SK-N-SH (cell line): Measurements from ENCODE around the gene SF3B1. TPM values are rescaled to one million over a fixed set of nuclear protein-coding genes. Genes with fewer than 3 reads are reported as not detected.

Experiments used
- CTCF ChIA-PET: fragments of 300-600, 350-600 bp; formaldehyde crosslinking; extraction: SDS; loops from one replicate; lab custom pipeline; 2021; lab: Yijun Ruan, JAX
- POLR2A ChIA-PET: fragments of 350-600 bp; sonication (Branson Sonifier 250); formaldehyde crosslinking; extraction: SDS; loops from one replicate; lab custom pipeline; 2020; ENCODE audit warnings: antibody characterized with exemption, inconsistent platforms; lab: Yijun Ruan, JAX
- DNase-seq: peaks from one replicate; pipeline ENCODE4 v3.0.0; 2012
- H2AFZ ChIP-seq: fragments of 200-600 bp; sonication (generic); 2 replicates; pipeline ENCODE4 v1.8.1; 2016; ENCODE audit warnings: antibody characterized with exemption, mild to moderate bottlenecking, low read depth
- H3F3A ChIP-seq: fragments of 200-600 bp; sonication (generic); replicated peaks from 2 replicates; pipeline ENCODE3; 2016; ENCODE audit warnings: antibody characterized with exemption, mild to moderate bottlenecking; ENCODE audit not compliant: insufficient read depth
- H3K27ac ChIP-seq, 2 experiments: fragments of 200-500 bp in 1 of 2; fragments of 200-600 bp in 1 of 2; sonication (Bioruptor generic) in 1 of 2; sonication (generic), shearing (Covaris generic) in 1 of 2; 2 replicates each; pipeline versions ENCODE4 v1.5.1 to v1.6.1; 2014 to 2016; ENCODE audit warnings: low read depth in 2 of 2, inconsistent platforms in 1 of 2, low read length in 1 of 2, mild to moderate bottlenecking in 1 of 2, mixed read lengths in 1 of 2
- H3K27me3 ChIP-seq: fragments of 200-600 bp; sonication (generic), shearing (Covaris generic); 2 replicates; pipeline ENCODE4 v1.6.1; 2016; ENCODE audit warnings: mixed run types; ENCODE audit not compliant: insufficient read depth
- H3K36me3 ChIP-seq, 2 experiments: fragments of 200-500 bp in 1 of 2; fragments of 200-600 bp in 1 of 2; sonication (Bioruptor generic) in 1 of 2; sonication (generic) in 1 of 2; replicated peaks in 1 of 2; 2 replicates each; pipeline versions ENCODE3 to v1.5.1; 2014 to 2016; ENCODE audit warnings: low read length in 1 of 2, mild to moderate bottlenecking in 1 of 2; ENCODE audit not compliant: insufficient read depth in 2 of 2, control insufficient read depth in 1 of 2
- H3K4me1 ChIP-seq, 2 experiments: fragments of 200-500 bp in 1 of 2; fragments of 200-600 bp in 1 of 2; sonication (Bioruptor generic) in 1 of 2; sonication (generic), shearing (Covaris generic) in 1 of 2; 2 replicates each; pipeline versions ENCODE4 v1.5.1 to v1.6.1; 2014 to 2016; ENCODE audit warnings: low read depth in 1 of 2, low read length in 1 of 2, mixed run types in 1 of 2; ENCODE audit not compliant: insufficient read depth in 2 of 2, control insufficient read depth in 1 of 2
- H3K4me2 ChIP-seq: fragments of 200-600 bp; sonication (generic), shearing (Covaris generic); 2 replicates; pipeline ENCODE4 v1.6.1; 2017; ENCODE audit warnings: mixed run types
- H3K4me3 ChIP-seq, 2 experiments: fragments of 200-500 bp in 1 of 2; fragments of 200-600 bp in 1 of 2; sonication (Bioruptor generic) in 1 of 2; sonication (generic), shearing (Covaris generic) in 1 of 2; 2 replicates each; pipeline versions ENCODE4 v1.5.1 to v1.8.1; 2014 to 2016; ENCODE audit warnings: low read depth in 2 of 2, inconsistent platforms in 1 of 2, low read length in 1 of 2, mild to moderate bottlenecking in 1 of 2, mixed read lengths in 1 of 2, moderate library complexity in 1 of 2
- H3K79me2 ChIP-seq: fragments of 200-600 bp; sonication (generic); 2 replicates; pipeline ENCODE4 v1.8.1; 2017; ENCODE audit warnings: mild to moderate bottlenecking; ENCODE audit not compliant: insufficient read depth
- H3K9ac ChIP-seq: fragments of 200-600 bp; sonication (generic); 2 replicates; pipeline ENCODE4 v1.6.1; 2017; ENCODE audit warnings: mixed run types
- H3K9me2 ChIP-seq: fragments of 200-600 bp; sonication (generic); 2 replicates; pipeline ENCODE4 v1.6.1; 2017; ENCODE audit warnings: mixed run types
- H3K9me3 ChIP-seq: fragments of 200-600 bp; sonication (generic); 2 replicates; pipeline ENCODE4 v1.6.1; 2017; ENCODE audit warnings: mixed run types, mild to moderate bottlenecking, moderate library complexity
- H4K20me1 ChIP-seq: fragments of 200-600 bp; sonication (generic); 2 replicates; pipeline ENCODE4 v1.6.1; 2017; ENCODE audit warnings: mild to moderate bottlenecking, mixed run types; ENCODE audit not compliant: insufficient read depth
- CHD2 ChIP-seq: fragments of 150-350 bp; IDR thresholded peaks from 2 replicates; pipeline ENCODE4 v1.6.1; 2018; ENCODE audit warnings: low read length; ENCODE audit not compliant: partially characterized antibody
- ELF1 ChIP-seq: IDR thresholded peaks from 2 replicates; pipeline ENCODE4 v1.4.0; 2012
- FOXJ3 ChIP-seq: sonication (generic); formaldehyde crosslinking; IDR thresholded peaks from 2 replicates; pipeline ENCODE4 v1.5.1; 2020; ENCODE audit warnings: mild to moderate bottlenecking, missing genetic modification reagents
- GABPA ChIP-seq: IDR thresholded peaks from 2 replicates; pipeline ENCODE4 v1.4.0; 2012; ENCODE audit warnings: low read depth, mild to moderate bottlenecking
- POLR2AphosphoS5 ChIP-seq: IDR thresholded peaks from 2 replicates; pipeline ENCODE4 v1.6.1; 2012; ENCODE audit warnings: low read depth, low read length
- REST ChIP-seq: IDR thresholded peaks from 2 replicates; pipeline ENCODE4 v1.6.1; 2012; ENCODE audit warnings: mild to moderate bottlenecking, low read depth, low read length, moderate library complexity
- RFX5 ChIP-seq: IDR thresholded peaks from 2 replicates; pipeline ENCODE4 v1.6.1; 2012; ENCODE audit warnings: mild to moderate bottlenecking, improper control_type of control experiment, low read length
- RXRA ChIP-seq: IDR thresholded peaks from 2 replicates; pipeline ENCODE4 v1.4.0; 2012; ENCODE audit warnings: low read depth, mild to moderate bottlenecking, borderline replicate concordance
- SMC3 ChIP-seq: IDR thresholded peaks from 2 replicates; pipeline ENCODE4 v1.6.1; 2012; ENCODE audit warnings: low read depth, low read length, improper control_type of control experiment
- TAF1 ChIP-seq: IDR thresholded peaks from 2 replicates; pipeline ENCODE4 v1.6.1; 2012; ENCODE audit warnings: low read depth, mild to moderate bottlenecking, low read length, moderate library complexity, borderline replicate concordance
- TEAD4 ChIP-seq: IDR thresholded peaks from 2 replicates; pipeline ENCODE4 v1.4.0; 2012; ENCODE audit warnings: mild to moderate bottlenecking, borderline replicate concordance; ENCODE audit not compliant: insufficient read depth
- YY1 ChIP-seq: IDR thresholded peaks from 2 replicates; pipeline ENCODE4 v1.4.0; 2012; ENCODE audit warnings: low read depth, mild to moderate bottlenecking
- ZBTB33 ChIP-seq: IDR thresholded peaks from 2 replicates; pipeline ENCODE4 v1.4.0; 2012; ENCODE audit warnings: low read depth, borderline replicate concordance
- WGBS: methylation state at CpG from one replicate; pipeline ENCODE4 v1.1.6; 2017; ENCODE audit warnings: low lambda C conversion rate; 5-methylcytosine and 5-hydroxymethylcytosine counted together
- polyA plus RNA-seq, 3 experiments: library from polyadenylated mRNA; depleted of rRNA; stranded (reverse); fragments of >200 nt; gene quantifications; 2 replicates each; pipeline ENCODE4 v1.2.3, GENCODE V29; 2012

SF3B1 gene
- polyA plus RNA-seq, 1 of the 3 experiments (the other 2 are of a cell fraction) = 162 TPM

- no peaks in the 10 kb centered on the region for H3K9me2 ChIP-seq
- DNase-seq = no peak
- POLR2A ChIA-PET = no interaction called here
- 62% methylated on average over 3 of the region's 3 CpGs for WGBS
- no peak overlapping the region for H3K27ac ChIP-seq
- no peaks in the 10 kb centered on the region for H3K36me3 ChIP-seq
- no peak overlapping the region for H3K9ac ChIP-seq
- no peaks in the 10 kb centered on the region for H3K79me2 ChIP-seq
- CTCF ChIA-PET = no interaction called here
- H3K4me2 ChIP-seq = no peak overlapping the region
- H4K20me1 ChIP-seq = no peaks in the 10 kb centered on the region
- no peak overlapping the region for H2AFZ ChIP-seq
- peaks cover under 1% of the 10 kb centered on the region for H3F3A ChIP-seq
- TF ChIP-seq YY1 = no peak
- TF ChIP-seq RXRA = no peak
- no peak for TF ChIP-seq POLR2AphosphoS5
- no peak for TF ChIP-seq TAF1
- no peak for TF ChIP-seq ZBTB33
- TF ChIP-seq GABPA = no peak
- TF ChIP-seq FOXJ3 (CRISPR knock-in tag) = no peak
- no peak for TF ChIP-seq SMC3
- TF ChIP-seq RFX5 = no peak
- no peak for TF ChIP-seq REST
- no peak for TF ChIP-seq ELF1
- TF ChIP-seq CHD2 = no peak
- H3K9me3 ChIP-seq = no peaks in the 10 kb centered on the region
- peaks cover 0 to 7% of the 10 kb centered on the region in 2 experiments; a peak in 2 of 4 replicates for H3K4me1 ChIP-seq
- H3K4me3 ChIP-seq = no peak overlapping the region
- no peaks in the 10 kb centered on the region for H3K27me3 ChIP-seq
These were observed 81.2 kb downstream of the SF3B1 start for GRCh38 chr2:197353393-197354168.

- H3K9ac ChIP-seq = no peak overlapping the region
- no peaks in the 10 kb centered on the region for H3F3A ChIP-seq
- no peak for TF ChIP-seq TEAD4
- no peak overlapping the region for H2AFZ ChIP-seq
- H3K27me3 ChIP-seq = no peaks in the 10 kb centered on the region
- H3K27ac ChIP-seq = no peak overlapping the region
- no peaks in the 10 kb centered on the region for H4K20me1 ChIP-seq
- no peaks in the 10 kb centered on the region for H3K36me3 ChIP-seq
- no peaks in the 10 kb centered on the region for H3K9me2 ChIP-seq
- H3K4me1 ChIP-seq = no peaks in the 10 kb centered on the region
- no peaks in the 10 kb centered on the region for H3K79me2 ChIP-seq
- POLR2A ChIA-PET = no interaction called here
- CTCF ChIA-PET = interaction anchor here (0.6 kb wide), 1 partner anchor 9 kb away, joined by 3 read pairs; no protein-coding TSS in a partner anchor
- no peak overlapping the region for H3K4me3 ChIP-seq
- 84% methylated on average over 2 of the region's 2 CpGs for WGBS
- no peaks in the 10 kb centered on the region for H3K9me3 ChIP-seq
- no peak overlapping the region for H3K4me2 ChIP-seq
- no peak for DNase-seq
These were observed 85.1 kb downstream of the SF3B1 start for GRCh38 chr2:197349699-197350098.
